WTC11 (cell line): Measurements from ENCODE around the gene GUF1.

Source experiments
- CBFB ChIP-seq: sonication (generic); formaldehyde crosslinking; IDR thresholded peaks from 2 replicates; pipeline ENCODE4 v1.8.1; 2022; ENCODE audit warnings: mild to moderate bottlenecking, low read depth, missing genetic modification reagents
- CTCF ChIP-seq: fragments of 200-600 bp; IDR thresholded peaks from 2 replicates; pipeline ENCODE4 v1.8.0; 2022; ENCODE audit warnings: antibody characterized with exemption
- ETV6 ChIP-seq: sonication (generic); formaldehyde crosslinking; IDR thresholded peaks from 2 replicates; pipeline ENCODE4 v1.8.1; 2022; ENCODE audit warnings: mild to moderate bottlenecking, missing genetic modification reagents
- FOXP1 ChIP-seq: sonication (generic); formaldehyde crosslinking; IDR thresholded peaks from 2 replicates; pipeline ENCODE4 v1.8.0; 2022; ENCODE audit warnings: missing genetic modification reagents, mild to moderate bottlenecking, moderate library complexity, borderline replicate concordance
- USF2 ChIP-seq: sonication (generic); formaldehyde crosslinking; IDR thresholded peaks from 2 replicates; pipeline ENCODE4 v1.8.1; 2023; ENCODE audit warnings: mild to moderate bottlenecking, missing genetic modification reagents, moderate library complexity
- ZNF138 ChIP-seq: sonication (generic); formaldehyde crosslinking; conservative IDR thresholded peaks from 2 replicates; pipeline ENCODE4 v1.8.1; 2022; ENCODE audit warnings: mild to moderate bottlenecking, moderate library complexity, missing genetic modification reagents
- TF ChIP-seq, protein P1 (sequence below): sonication (generic); formaldehyde crosslinking; IDR thresholded peaks from 2 replicates; pipeline ENCODE4 v1.8.0; 2023; ENCODE audit warnings: mild to moderate bottlenecking, missing genetic modification reagents

DNA sequence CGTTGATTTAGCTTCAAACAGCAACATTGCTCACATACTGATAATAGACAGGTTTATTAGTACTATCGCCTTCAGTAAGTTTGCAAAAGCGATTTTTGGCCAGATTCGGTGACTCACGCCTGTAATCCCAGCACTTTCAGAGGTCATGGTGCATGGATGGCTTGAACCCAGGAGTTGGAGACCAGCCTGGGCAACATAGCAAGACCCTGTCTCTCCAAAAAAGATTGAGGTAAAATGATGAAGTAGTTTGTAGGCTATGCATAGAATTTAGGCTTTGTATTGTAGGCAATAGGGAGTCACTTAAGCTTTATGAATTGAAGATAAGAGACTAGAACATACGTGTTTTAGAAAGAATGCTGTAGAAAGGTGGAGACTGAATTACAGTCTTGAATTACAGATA is 49.3 kb downstream of the GUF1 start:
- TF ChIP-seq USF2 (CRISPR knock-in tag) = no peak
- TF ChIP-seq CTCF = no peak
- TF ChIP-seq, protein P1, sequence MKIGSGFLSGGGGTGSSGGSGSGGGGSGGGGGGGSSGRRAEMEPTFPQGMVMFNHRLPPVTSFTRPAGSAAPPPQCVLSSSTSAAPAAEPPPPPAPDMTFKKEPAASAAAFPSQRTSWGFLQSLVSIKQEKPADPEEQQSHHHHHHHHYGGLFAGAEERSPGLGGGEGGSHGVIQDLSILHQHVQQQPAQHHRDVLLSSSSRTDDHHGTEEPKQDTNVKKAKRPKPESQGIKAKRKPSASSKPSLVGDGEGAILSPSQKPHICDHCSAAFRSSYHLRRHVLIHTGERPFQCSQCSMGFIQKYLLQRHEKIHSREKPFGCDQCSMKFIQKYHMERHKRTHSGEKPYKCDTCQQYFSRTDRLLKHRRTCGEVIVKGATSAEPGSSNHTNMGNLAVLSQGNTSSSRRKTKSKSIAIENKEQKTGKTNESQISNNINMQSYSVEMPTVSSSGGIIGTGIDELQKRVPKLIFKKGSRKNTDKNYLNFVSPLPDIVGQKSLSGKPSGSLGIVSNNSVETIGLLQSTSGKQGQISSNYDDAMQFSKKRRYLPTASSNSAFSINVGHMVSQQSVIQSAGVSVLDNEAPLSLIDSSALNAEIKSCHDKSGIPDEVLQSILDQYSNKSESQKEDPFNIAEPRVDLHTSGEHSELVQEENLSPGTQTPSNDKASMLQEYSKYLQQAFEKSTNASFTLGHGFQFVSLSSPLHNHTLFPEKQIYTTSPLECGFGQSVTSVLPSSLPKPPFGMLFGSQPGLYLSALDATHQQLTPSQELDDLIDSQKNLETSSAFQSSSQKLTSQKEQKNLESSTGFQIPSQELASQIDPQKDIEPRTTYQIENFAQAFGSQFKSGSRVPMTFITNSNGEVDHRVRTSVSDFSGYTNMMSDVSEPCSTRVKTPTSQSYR (CRISPR knock-in tag) = no peak
- no peak for TF ChIP-seq CBFB
- no peak for TF ChIP-seq FOXP1 (CRISPR knock-in tag)
- TF ChIP-seq ETV6 = no peak
- TF ChIP-seq ZNF138 (CRISPR knock-in tag) = no peak
